ENCODE measurements around the gene DTD1.

The DTD1 gene, protein sequence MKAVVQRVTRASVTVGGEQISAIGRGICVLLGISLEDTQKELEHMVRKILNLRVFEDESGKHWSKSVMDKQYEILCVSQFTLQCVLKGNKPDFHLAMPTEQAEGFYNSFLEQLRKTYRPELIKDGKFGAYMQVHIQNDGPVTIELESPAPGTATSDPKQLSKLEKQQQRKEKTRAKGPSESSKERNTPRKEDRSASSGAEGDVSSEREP

DNA sequence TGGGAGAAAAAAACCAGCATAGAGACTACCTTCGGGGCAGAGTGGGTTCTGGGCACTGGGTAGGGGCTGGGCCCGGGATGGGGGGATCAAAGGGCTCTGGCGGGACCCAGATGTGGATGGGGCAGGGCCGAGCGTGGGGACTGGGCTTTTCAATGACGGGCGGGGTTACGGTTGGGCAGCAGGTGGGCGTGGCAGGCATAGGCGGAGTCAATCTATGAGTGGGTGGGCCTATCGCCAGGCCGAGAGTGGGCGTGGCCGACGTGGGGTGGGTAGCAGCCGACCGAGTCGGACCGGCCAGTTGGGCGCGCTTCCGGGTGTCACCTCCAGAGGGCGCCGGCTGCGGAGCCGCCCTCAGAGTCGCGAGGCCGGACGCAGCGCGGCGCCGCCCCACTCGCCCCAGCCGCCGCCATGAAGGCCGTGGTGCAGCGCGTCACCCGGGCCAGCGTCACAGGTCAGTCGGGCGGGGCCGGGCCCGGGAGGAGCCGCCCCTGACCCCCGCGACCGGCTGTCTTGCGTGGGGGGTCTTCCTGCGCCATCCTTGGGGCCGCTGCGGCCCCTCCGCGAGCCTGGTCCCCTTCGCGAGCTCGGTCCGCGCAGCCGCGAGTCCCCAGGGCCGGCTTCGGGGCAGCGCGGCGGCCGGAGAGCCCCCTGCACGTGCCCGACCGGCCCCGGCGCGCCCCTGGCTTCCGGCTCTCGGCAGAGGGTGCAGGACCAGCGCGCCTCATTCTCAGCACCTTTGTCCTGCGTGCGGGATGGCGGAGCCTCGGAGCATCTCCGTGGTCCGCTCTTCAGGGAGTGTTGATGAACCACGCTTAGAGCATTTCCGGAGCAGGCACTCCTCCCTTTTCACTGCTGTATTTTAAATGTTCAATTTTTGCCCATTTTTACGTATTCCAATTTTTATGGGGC, at the start of gene DTD1:
TSS of gene DTD1 (plus strand) at position 390 of the 909 bp plus-strand sequence. CDS start at position 409, 19 bp downstream.
- H3K9me3 ChIP-seq (ENCODE audit: control insufficient read depth in 2 of 2, low read length in 2 of 2), result no peaks in the 10 kb centered on the region
- peak within 1 kb of the TSS; percentile 36 to 65 for H3K27ac ChIP-seq (ENCODE audit: low read depth in 2 of 2, low read length in 2 of 2)
- H3K27me3 ChIP-seq (ENCODE audit: control insufficient read depth in 2 of 2, insufficient read depth in 2 of 2, low read length in 2 of 2), result no peaks in the 10 kb centered on the region
- peaks cover 5 to 7% of the 10 kb centered on the region in 2 donors for H3K4me1 ChIP-seq (ENCODE audit: control insufficient read depth in 2 of 2, insufficient read depth in 2 of 2, low read length in 2 of 2)
- H3K9ac ChIP-seq (ENCODE audit: low read depth in 1 of 2, low read length in 2 of 2), result peak within 1 kb of the TSS; percentile 70 to 75
- peak within 1 kb of the TSS; percentile 74 to 90 for H3K4me3 ChIP-seq (ENCODE audit: low read length in 2 of 2)
- H3K36me3 ChIP-seq (ENCODE audit: control insufficient read depth in 2 of 2, insufficient read depth in 2 of 2, low read length in 2 of 2), result no peaks in the 10 kb centered on the region

DNA sequence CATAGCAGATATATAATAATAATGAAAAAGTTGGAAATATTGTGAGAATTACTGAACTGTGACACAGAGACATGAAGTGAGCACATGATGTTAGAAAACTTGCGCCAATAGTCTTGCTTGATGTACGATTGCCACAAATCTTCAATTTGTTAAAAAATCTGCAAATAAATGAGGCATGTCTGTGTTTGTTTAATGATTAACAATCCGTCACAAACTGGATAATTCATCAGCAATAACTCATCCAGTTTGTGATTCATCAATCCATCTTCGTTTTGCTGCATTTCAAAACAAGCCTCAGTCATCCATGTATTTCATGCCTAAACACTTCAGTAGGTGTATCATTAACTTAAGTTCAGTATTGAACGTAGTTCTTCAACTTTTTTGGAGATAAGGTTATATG, 46.1 kb upstream of the DTD1 start:
- no peaks in the 10 kb centered on the region for H3K27me3 ChIP-seq (ENCODE audit: control insufficient read depth in 2 of 2, insufficient read depth in 2 of 2, low read length in 2 of 2)
- H3K36me3 ChIP-seq (ENCODE audit: control insufficient read depth in 2 of 2, insufficient read depth in 2 of 2, low read length in 2 of 2), result peaks cover 58 to 63% of the 10 kb centered on the region in 2 donors
- no peaks in the 10 kb centered on the region for H3K9me3 ChIP-seq (ENCODE audit: control insufficient read depth in 2 of 2, low read length in 2 of 2)

DNA sequence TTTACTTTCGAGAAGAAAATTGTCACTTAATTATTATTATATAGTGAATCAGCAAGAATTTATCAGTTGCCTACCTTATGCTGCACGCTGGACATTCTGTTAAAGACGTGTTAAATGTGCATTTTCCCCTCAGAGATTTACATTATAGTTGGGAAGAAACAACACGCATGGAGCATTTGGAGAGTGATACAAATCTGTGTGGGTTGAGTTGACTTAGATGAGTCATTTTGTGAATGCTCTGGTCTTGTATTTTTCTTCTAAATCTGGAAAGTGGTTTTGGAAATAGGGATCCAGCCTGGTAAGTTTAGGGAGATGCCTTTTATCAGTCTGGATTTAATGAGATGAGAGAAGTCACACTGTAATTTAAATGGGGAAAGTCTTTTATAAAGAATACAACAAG, 44.6 kb upstream of the DTD1 start:
- Histone ChIP-seq H3K4me3 (ENCODE audit: low read length in 2 of 2) (no peak overlapping the region), H3K4me1 (ENCODE audit: control insufficient read depth in 2 of 2, insufficient read depth in 2 of 2, low read length in 2 of 2) (no peaks in the 10 kb centered on the region), H3K9me3 (ENCODE audit: control insufficient read depth in 2 of 2, low read length in 2 of 2) (no peaks in the 10 kb centered on the region), H3K9ac (ENCODE audit: low read depth in 1 of 2, low read length in 2 of 2) (no peak overlapping the region), H3K36me3 (ENCODE audit: control insufficient read depth in 2 of 2, insufficient read depth in 2 of 2, low read length in 2 of 2) (peaks cover 54 to 66% of the 10 kb centered on the region in 2 donors), H3K27me3 (ENCODE audit: control insufficient read depth in 2 of 2, insufficient read depth in 2 of 2, low read length in 2 of 2) (no peaks in the 10 kb centered on the region), H3K27ac (ENCODE audit: low read depth in 2 of 2, low read length in 2 of 2) (no peak overlapping the region)

More for the DNA sequence above, 46.1 kb upstream of the DTD1 start:
- Histone ChIP-seq H3K27ac (ENCODE audit: low read depth in 2 of 2, low read length in 2 of 2) (no peak overlapping the region), H3K4me3 (ENCODE audit: low read length in 2 of 2) (no peak overlapping the region), H3K4me1 (ENCODE audit: control insufficient read depth in 2 of 2, insufficient read depth in 2 of 2, low read length in 2 of 2) (no peaks in the 10 kb centered on the region), H3K9ac (ENCODE audit: low read depth in 1 of 2, low read length in 2 of 2) (no peak overlapping the region)

DNA sequence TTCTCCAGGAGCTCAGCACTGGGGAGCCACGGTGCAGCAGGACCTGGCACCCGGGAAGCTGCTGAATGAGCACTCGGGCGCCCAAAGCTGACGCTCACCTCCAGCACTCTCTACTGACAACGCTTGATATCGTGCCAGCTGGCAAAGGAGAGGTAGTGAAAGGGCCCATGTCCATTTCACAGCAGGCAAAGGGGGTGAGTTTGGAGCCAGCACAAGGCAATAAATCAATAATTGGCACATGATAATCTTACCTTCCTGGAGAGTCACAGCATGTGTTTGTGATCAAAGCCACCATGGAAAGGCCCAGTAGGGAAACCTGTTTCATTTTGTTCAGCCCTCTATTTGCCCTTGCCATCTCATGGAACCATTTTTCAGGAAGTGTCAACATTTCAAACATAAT, 43.9 kb upstream of the DTD1 start:
- Histone ChIP-seq H3K9me3 (ENCODE audit: control insufficient read depth in 2 of 2, low read length in 2 of 2) (no peaks in the 10 kb centered on the region), H3K36me3 (ENCODE audit: control insufficient read depth in 2 of 2, insufficient read depth in 2 of 2, low read length in 2 of 2) (peaks cover 54 to 70% of the 10 kb centered on the region in 2 donors), H3K4me1 (ENCODE audit: control insufficient read depth in 2 of 2, insufficient read depth in 2 of 2, low read length in 2 of 2) (no peaks in the 10 kb centered on the region), H3K27ac (ENCODE audit: low read depth in 2 of 2, low read length in 2 of 2) (no peak overlapping the region), H3K27me3 (ENCODE audit: control insufficient read depth in 2 of 2, insufficient read depth in 2 of 2, low read length in 2 of 2) (no peaks in the 10 kb centered on the region), H3K9ac (ENCODE audit: low read depth in 1 of 2, low read length in 2 of 2) (no peak overlapping the region), H3K4me3 (ENCODE audit: low read length in 2 of 2) (no peak overlapping the region)

DNA sequence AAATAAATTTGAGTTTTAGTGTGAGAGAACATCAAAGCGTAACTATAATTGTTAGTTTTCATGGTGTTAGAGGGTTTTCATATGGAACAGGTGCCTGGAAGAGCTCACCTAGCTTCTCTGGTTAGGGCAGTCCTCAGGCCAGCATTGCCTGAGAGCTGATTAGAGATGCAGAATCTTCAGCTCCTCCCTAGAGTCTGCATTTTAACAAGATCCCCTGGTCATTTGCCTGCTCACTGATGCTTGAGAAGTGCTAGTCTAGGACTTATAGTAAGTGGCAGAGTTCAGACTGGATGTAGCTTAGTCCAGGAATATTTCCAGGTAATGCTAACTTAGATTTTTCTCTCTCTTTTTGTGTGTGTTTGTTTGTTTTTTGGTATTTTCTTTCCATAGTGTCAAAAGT, 42.3 kb upstream of the DTD1 start:
- H3K36me3 ChIP-seq (ENCODE audit: control insufficient read depth in 2 of 2, insufficient read depth in 2 of 2, low read length in 2 of 2), result peaks cover 50 to 67% of the 10 kb centered on the region in 2 donors
- H3K9ac ChIP-seq (ENCODE audit: low read depth in 1 of 2, low read length in 2 of 2), result no peak overlapping the region
- no peaks in the 10 kb centered on the region for H3K4me1 ChIP-seq (ENCODE audit: control insufficient read depth in 2 of 2, insufficient read depth in 2 of 2, low read length in 2 of 2)

DNA sequence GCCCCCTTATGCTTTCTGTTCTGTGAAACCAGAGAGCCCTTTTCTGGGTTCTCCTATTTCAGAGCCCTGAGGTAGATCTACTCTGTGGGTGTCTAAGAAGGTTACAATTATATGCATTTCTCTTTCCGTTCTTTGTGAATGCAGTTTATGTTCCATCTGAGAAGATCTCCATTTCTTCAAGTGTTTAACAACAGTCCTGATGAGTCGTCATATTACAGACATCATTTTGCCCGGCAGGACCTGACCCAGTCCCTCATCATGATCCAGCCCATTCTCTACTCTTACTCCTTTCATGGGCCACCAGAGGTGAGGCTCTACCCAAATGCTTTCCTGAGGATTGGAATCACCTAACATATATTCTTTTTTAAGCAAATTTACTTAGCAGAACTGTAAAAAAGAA, 39.4 kb upstream of the DTD1 start:
- peaks cover 35 to 59% of the 10 kb centered on the region in 2 donors for H3K36me3 ChIP-seq (ENCODE audit: control insufficient read depth in 2 of 2, insufficient read depth in 2 of 2, low read length in 2 of 2)
- no peak overlapping the region for H3K9ac ChIP-seq (ENCODE audit: low read depth in 1 of 2, low read length in 2 of 2)
- no peaks in the 10 kb centered on the region for H3K4me1 ChIP-seq (ENCODE audit: control insufficient read depth in 2 of 2, insufficient read depth in 2 of 2, low read length in 2 of 2)
- H3K27me3 ChIP-seq (ENCODE audit: control insufficient read depth in 2 of 2, insufficient read depth in 2 of 2, low read length in 2 of 2), result no peaks in the 10 kb centered on the region
- no peaks in the 10 kb centered on the region for H3K9me3 ChIP-seq (ENCODE audit: control insufficient read depth in 2 of 2, low read length in 2 of 2)
- H3K27ac ChIP-seq (ENCODE audit: low read depth in 2 of 2, low read length in 2 of 2), result no peak overlapping the region
- H3K4me3 ChIP-seq (ENCODE audit: low read length in 2 of 2), result no peak overlapping the region

More for the DNA sequence above, 42.3 kb upstream of the DTD1 start:
- no peaks in the 10 kb centered on the region for H3K9me3 ChIP-seq (ENCODE audit: control insufficient read depth in 2 of 2, low read length in 2 of 2)
- H3K27me3 ChIP-seq (ENCODE audit: control insufficient read depth in 2 of 2, insufficient read depth in 2 of 2, low read length in 2 of 2), result no peaks in the 10 kb centered on the region
- H3K27ac ChIP-seq (ENCODE audit: low read depth in 2 of 2, low read length in 2 of 2), result no peak overlapping the region
- H3K4me3 ChIP-seq (ENCODE audit: low read length in 2 of 2), result no peak overlapping the region

DNA sequence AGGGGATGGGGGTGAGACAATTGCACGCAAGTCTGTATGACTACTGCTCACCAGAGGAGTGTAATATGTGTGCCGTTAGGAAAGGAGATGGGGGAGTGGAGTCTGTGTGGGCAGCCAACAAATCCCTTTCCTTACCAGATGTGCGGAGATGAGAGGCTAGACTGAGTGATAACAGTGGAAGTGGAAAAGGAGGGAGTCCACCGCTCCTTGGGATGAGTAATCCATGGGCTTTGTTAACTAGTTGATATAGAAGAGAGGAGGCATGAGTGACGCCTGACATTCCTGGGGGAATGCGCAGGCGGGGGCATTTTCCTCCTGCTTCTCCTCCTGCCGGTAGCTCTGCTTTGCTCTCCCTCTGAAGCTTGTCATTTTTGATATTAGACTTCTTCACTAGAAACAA, 34.1 kb upstream of the DTD1 start:
- peaks cover 35 to 50% of the 10 kb centered on the region in 2 donors for H3K36me3 ChIP-seq (ENCODE audit: control insufficient read depth in 2 of 2, insufficient read depth in 2 of 2, low read length in 2 of 2)
- no peaks in the 10 kb centered on the region for H3K9me3 ChIP-seq (ENCODE audit: control insufficient read depth in 2 of 2, low read length in 2 of 2)
- no peak overlapping the region for H3K9ac ChIP-seq (ENCODE audit: low read depth in 1 of 2, low read length in 2 of 2)
- no peaks in the 10 kb centered on the region for H3K4me1 ChIP-seq (ENCODE audit: control insufficient read depth in 2 of 2, insufficient read depth in 2 of 2, low read length in 2 of 2)
- no peak overlapping the region for H3K27ac ChIP-seq (ENCODE audit: low read depth in 2 of 2, low read length in 2 of 2)
- no peaks in the 10 kb centered on the region for H3K27me3 ChIP-seq (ENCODE audit: control insufficient read depth in 2 of 2, insufficient read depth in 2 of 2, low read length in 2 of 2)
- no peak overlapping the region for H3K4me3 ChIP-seq (ENCODE audit: low read length in 2 of 2)

DNA sequence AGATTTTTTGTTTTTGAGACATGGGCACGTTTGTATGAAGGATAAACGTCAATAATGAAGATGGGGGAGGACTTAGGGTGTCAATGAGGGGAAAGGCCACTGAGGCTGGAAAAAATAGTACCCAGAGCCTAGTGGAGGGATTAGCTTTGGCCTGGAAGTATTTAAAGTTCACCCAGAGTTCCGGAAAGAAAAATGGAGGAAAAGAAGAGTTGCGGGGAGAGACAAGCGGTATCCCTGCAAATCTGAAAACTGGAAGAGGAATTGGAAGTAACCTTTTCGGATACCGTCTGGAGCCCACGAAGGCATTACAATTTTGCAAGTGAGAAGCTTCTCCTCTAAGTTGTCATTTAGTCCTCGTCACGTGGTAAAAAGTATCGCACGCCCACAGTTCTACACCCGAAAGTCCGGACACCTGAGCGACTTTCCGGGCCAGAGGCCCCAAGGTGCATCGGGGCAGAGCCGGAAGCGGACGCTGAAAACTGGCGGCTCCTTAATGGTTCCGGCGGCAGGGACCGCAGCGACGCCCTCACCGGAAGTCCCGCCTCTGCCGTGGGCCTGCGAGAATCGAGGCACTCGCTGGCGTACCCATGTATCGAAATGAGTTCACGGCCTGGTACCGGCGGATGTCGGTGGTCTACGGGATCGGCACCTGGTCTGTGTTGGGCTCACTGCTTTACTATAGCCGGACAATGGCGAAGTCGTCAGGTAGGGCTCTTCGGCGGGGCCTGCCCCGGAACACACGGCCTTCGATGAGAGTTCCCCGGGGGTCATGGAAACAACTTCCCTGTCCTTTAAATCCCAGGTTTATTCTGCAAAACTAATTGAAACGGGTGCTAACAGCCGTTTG, 20.7 kb upstream of the DTD1 start, which contains the start of gene SMIM26:
TSS of gene SMIM26 (plus strand) at position 541 of the 847 bp plus-strand sequence. CDS start at position 588, 47 bp downstream.
- Histone ChIP-seq H3K27me3 (ENCODE audit: control insufficient read depth in 2 of 2, insufficient read depth in 2 of 2, low read length in 2 of 2) (no peaks in the 10 kb centered on the region), H3K4me1 (ENCODE audit: control insufficient read depth in 2 of 2, insufficient read depth in 2 of 2, low read length in 2 of 2) (peaks cover 3 to 8% of the 10 kb centered on the region in 2 donors), H3K4me3 (ENCODE audit: low read length in 2 of 2) (peak within 1 kb of the TSS; percentile 92 to 93), H3K9ac (ENCODE audit: low read depth in 1 of 2, low read length in 2 of 2) (peak within 1 kb of the TSS; percentile 92 to 94), H3K36me3 (ENCODE audit: control insufficient read depth in 2 of 2, insufficient read depth in 2 of 2, low read length in 2 of 2) (peaks cover 11 to 22% of the 10 kb centered on the region in 2 donors), H3K27ac (ENCODE audit: low read depth in 2 of 2, low read length in 2 of 2) (peak within 1 kb of the TSS; percentile 82 to 84), H3K9me3 (ENCODE audit: control insufficient read depth in 2 of 2, low read length in 2 of 2) (no peaks in the 10 kb centered on the region)

DNA sequence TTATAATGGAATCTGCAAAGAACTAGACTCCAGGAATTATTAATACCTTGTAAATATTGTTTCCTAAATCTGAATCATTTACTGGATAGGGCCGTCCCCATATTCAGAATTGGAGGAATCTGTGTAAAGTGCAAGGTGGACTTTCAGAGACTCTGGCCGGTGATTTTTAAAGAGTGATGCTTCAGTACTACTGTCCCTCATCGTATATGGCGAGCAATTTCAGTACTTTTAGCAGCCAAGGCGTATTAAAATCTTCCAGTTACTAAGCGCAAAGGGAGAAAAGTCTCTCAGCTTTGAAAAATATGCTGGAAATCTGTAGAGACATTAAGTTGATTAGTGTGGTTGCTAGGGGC, 20.1 kb upstream of the DTD1 start:
- no peaks in the 10 kb centered on the region for H3K27me3 ChIP-seq (ENCODE audit: control insufficient read depth in 2 of 2, insufficient read depth in 2 of 2, low read length in 2 of 2)
- H3K4me3 ChIP-seq (ENCODE audit: low read length in 2 of 2), result peak overlapping the region; percentile 92 to 93
- H3K27ac ChIP-seq (ENCODE audit: low read depth in 2 of 2, low read length in 2 of 2), result peak overlapping the region; percentile 82 to 84
- H3K36me3 ChIP-seq (ENCODE audit: control insufficient read depth in 2 of 2, insufficient read depth in 2 of 2, low read length in 2 of 2), result peaks cover 8 to 19% of the 10 kb centered on the region in 2 donors
- H3K4me1 ChIP-seq (ENCODE audit: control insufficient read depth in 2 of 2, insufficient read depth in 2 of 2, low read length in 2 of 2), result peaks cover 3 to 8% of the 10 kb centered on the region in 2 donors
- peak overlapping the region; percentile 92 to 94 for H3K9ac ChIP-seq (ENCODE audit: low read depth in 1 of 2, low read length in 2 of 2)
- no peaks in the 10 kb centered on the region for H3K9me3 ChIP-seq (ENCODE audit: control insufficient read depth in 2 of 2, low read length in 2 of 2)

Measured in mucosa of rectum (tissue), 2 donors.